Stimulated activated CD8-positive, alpha-beta memory T cell treated with anti-CD3 and anti-CD28 coated beads, Interleukin-12 subunit alpha, Interleukin-12 subunit beta, amount 100 ng/mL, for 1 hour (primary cell): ENCODE data around the gene ITGAE.
"Not testable (repeated sequence)": the region's sequence is repeated elsewhere in the genome, so short reads cannot be mapped to it uniquely, and the experiment has no call there.

Source experiments
- DNase-seq: peaks from one replicate; pipeline ENCODE4 v3.0.0-alpha.2; 2020; ENCODE audit warnings: low read depth

ITGAE gene

GRCh38 chr17:3761036-3761917 lies 39.7 kb downstream of the ITGAE start:
- no peak for DNase-seq

- no peak for DNase-seq
Observed at GRCh38 chr17:3759597-3760216, 41.3 kb downstream of the ITGAE start.

- no peak for DNase-seq
Observed at GRCh38 chr17:3755335-3756030, 45.5 kb downstream of the ITGAE start.

- DNase-seq = peak; percentile 59
Observed at GRCh38 chr17:3754458-3755334, 46.3 kb downstream of the ITGAE start.

GRCh38 chr17:3754066-3754457 lies 46.9 kb downstream of the ITGAE start:
- no peak for DNase-seq

- DNase-seq = no peak
Observed at GRCh38 chr17:3753624-3754023, 47.4 kb downstream of the ITGAE start.

- no peak for DNase-seq
Observed at GRCh38 chr17:3751836-3752235, 49.2 kb downstream of the ITGAE start.

- DNase-seq = no peak
Observed at GRCh38 chr17:3750926-3751325, 50.1 kb downstream of the ITGAE start.

- no peak for DNase-seq
Observed at GRCh38 chr17:3750296-3750695, 50.7 kb downstream of the ITGAE start.

GRCh38 chr17:3748576-3748975 lies 52.4 kb downstream of the ITGAE start:
- no peak for DNase-seq

- no peak for DNase-seq
Observed at GRCh38 chr17:3747805-3748204, 53.2 kb downstream of the ITGAE start.

GRCh38 chr17:3745071-3745470 lies 55.9 kb downstream of the ITGAE start:
- DNase-seq = no peak

- no peak for DNase-seq
Observed at GRCh38 chr17:3744014-3744413, 57.0 kb downstream of the ITGAE start.

- no peak for DNase-seq
Observed at GRCh38 chr17:3740611-3741073, 60.3 kb downstream of the ITGAE start.

GRCh38 chr17:3739422-3740124 lies 61.4 kb downstream of the ITGAE start:
- DNase-seq = no peak

- DNase-seq = peak; percentile 42
Observed at GRCh38 chr17:3738562-3739295, 62.3 kb downstream of the ITGAE start.

- no peak for DNase-seq
Observed at GRCh38 chr17:3735515-3735914, 65.5 kb downstream of the ITGAE start.

- not testable (repeated sequence) for DNase-seq
Observed at GRCh38 chr17:3734911-3735276, 66.1 kb downstream of the ITGAE start.

- no peak for DNase-seq
Observed at GRCh38 chr17:3732210-3732621, 68.8 kb downstream of the ITGAE start.

- DNase-seq = no peak
Observed at GRCh38 chr17:3730881-3731429, 70.0 kb downstream of the ITGAE start.
